Psoas muscle (tissue), 8 donors: ENCODE results near the gene ZNF66. TPM values are rescaled to one million over a fixed set of nuclear protein-coding genes. Genes with fewer than 3 reads are reported as not detected.

Experiments used
- ATAC-seq, 4 donors: fragments of 200-7000 bp; cut with Tn5 transposase; one replicate each; pipeline ENCODE4 v1.9.1; 2020; ENCODE audit warnings: moderate library complexity in 3 of 4, mild to moderate bottlenecking in 2 of 4
- DNase-seq, 2 donors: peaks; one replicate each; pipeline ENCODE4 v3.0.0-alpha.2; 2020
- H3K27ac ChIP-seq: fragments of 200-600 bp; one replicate; pipeline ENCODE4 v1.8.0; 2022
- H3K27me3 ChIP-seq, 3 donors: fragments of 200-600 bp in 1 of 3; one replicate each; pipeline versions ENCODE4 v1.6.1 to v1.8.0; 2013 to 2022; ENCODE audit warnings: low read length in 2 of 3, mild to moderate bottlenecking in 2 of 3, moderate library complexity in 1 of 3; ENCODE audit not compliant: insufficient read depth in 3 of 3
- H3K36me3 ChIP-seq, 2 donors: fragments of 200-600 bp in 1 of 2; one replicate each; pipeline versions ENCODE4 v1.6.1 to v1.8.0; 2013 to 2022; ENCODE audit warnings: low read depth in 1 of 2, mild to moderate bottlenecking in 1 of 2, moderate library complexity in 1 of 2; ENCODE audit not compliant: insufficient read depth in 1 of 2
- H3K4me1 ChIP-seq: fragments of 200-600 bp; one replicate; pipeline ENCODE4 v1.8.0; 2022
- H3K4me3 ChIP-seq: fragments of 200-600 bp; one replicate; pipeline ENCODE4 v1.8.0; 2022; ENCODE audit warnings: mild to moderate bottlenecking
- H3K9me3 ChIP-seq: fragments of 200-600 bp; one replicate; pipeline ENCODE4 v1.8.0; 2022
- WGBS, 3 donors: extraction: QIAGEN DNeasy Blood & Tissue Kit; methylation state at CpG; one replicate each; pipeline versions ENCODE4 v1.1.6 to v1.1.7; 2013; 5-methylcytosine and 5-hydroxymethylcytosine counted together
- intact Hi-C, 2 donors: fragments of 100-400 bp; cut with DNase I; formaldehyde crosslinking; loops; one replicate each; pipeline versions ENCODE4 v1.11.0 to v1.14.2; 2022
- polyA plus RNA-seq, 3 donors: library from polyadenylated mRNA; stranded (reverse); fragments of 200-250 nt; gene quantifications; one replicate each; pipeline ENCODE4 v1.2.3, GENCODE V29; 2013
- total RNA-seq, 4 donors: library from RNA; stranded (reverse); fragmentation: NEBNext Ultra II Directional in 2 of 4; extraction: Animal tissue kit (Norgen Biotek cat#: 25700) in 2 of 4; gene quantifications; one replicate each; pipeline versions ENCODE4 v1.2.1 to v1.2.4, GENCODE V29; 2021 to 2023
- TF ChIP-seq, protein P1 (sequence below): fragments of 200-600 bp; IDR thresholded peaks from one replicate; pipeline ENCODE4 v1.8.0; 2022; ENCODE audit warnings: antibody characterized with exemption
- donor health status: healthy with polysubstance abuse.
- donor health status: DM: no; HTN: no; CAD: no; lungs with moderate emphysema.
- donor health status: Bipolar disorder and iron deficiency.
- donor health status: healthy.
- donor health status: DM: yes; HTN: yes; CAD: no.
- donor health status: DM: no; HTN: no; CAD: no.
- donor health status: DM: no; HTN: no; CAD: no.
- donor health status: DM: yes; HTN: yes; CAD: no.

ZNF66 gene
- total and polyA plus RNA-seq, 7 donors = 0.31 to 3.0 (median 0.59) TPM

GRCh38 chr19:20840371-20840770 is 64.3 kb downstream of the ZNF66 start:
- WGBS, 3 donors = 97 to 99% (median 97%) methylated on average over 3 of the region's 3 CpGs

More at GRCh38 chr19:20840371-20840770, 64.3 kb downstream of the ZNF66 start:
- H3K36me3 ChIP-seq = no peaks in the 10 kb centered on the region
- intact Hi-C loops = no loop called here
- ATAC-seq (no peak), DNase-seq (no peak)
- H3K27me3 ChIP-seq = no peaks in the 10 kb centered on the region
- H3K9me3 ChIP-seq = peaks cover 27% of the 10 kb centered on the region
- TF ChIP-seq, protein P1, sequence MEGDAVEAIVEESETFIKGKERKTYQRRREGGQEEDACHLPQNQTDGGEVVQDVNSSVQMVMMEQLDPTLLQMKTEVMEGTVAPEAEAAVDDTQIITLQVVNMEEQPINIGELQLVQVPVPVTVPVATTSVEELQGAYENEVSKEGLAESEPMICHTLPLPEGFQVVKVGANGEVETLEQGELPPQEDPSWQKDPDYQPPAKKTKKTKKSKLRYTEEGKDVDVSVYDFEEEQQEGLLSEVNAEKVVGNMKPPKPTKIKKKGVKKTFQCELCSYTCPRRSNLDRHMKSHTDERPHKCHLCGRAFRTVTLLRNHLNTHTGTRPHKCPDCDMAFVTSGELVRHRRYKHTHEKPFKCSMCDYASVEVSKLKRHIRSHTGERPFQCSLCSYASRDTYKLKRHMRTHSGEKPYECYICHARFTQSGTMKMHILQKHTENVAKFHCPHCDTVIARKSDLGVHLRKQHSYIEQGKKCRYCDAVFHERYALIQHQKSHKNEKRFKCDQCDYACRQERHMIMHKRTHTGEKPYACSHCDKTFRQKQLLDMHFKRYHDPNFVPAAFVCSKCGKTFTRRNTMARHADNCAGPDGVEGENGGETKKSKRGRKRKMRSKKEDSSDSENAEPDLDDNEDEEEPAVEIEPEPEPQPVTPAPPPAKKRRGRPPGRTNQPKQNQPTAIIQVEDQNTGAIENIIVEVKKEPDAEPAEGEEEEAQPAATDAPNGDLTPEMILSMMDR = no peak
- H3K27ac ChIP-seq = no peak overlapping the region
- H3K4me1 ChIP-seq = no peaks in the 10 kb centered on the region
- H3K4me3 ChIP-seq = no peak overlapping the region

Other genes starting within 250 kb of the ZNF66 start
- 1 to 10 TPM; 2.2 to 4.3 (median 2.8) TPM for gene ZNF737, start 210.5 kb upstream of the ZNF66 start, total RNA-seq
- 1 to 10 TPM in 1 of 3 donors, under 1 TPM in 2; 0.45 to 4.4 (median 0.96) TPM for gene ZNF737, start 210.5 kb upstream of the ZNF66 start, polyA plus RNA-seq
- gene ZNF626, start 114.7 kb upstream of the ZNF66 start, total RNA-seq = 10 to 100 TPM in 1 of 4 donors, 1 to 10 TPM in 3; 7.5 to 12.7 (median 8.2) TPM
- 1 to 10 TPM; 2.4 to 6.8 (median 2.5) TPM for gene ZNF626, start 114.7 kb upstream of the ZNF66 start, polyA plus RNA-seq
- gene ZNF85, start 146.9 kb downstream of the ZNF66 start, total RNA-seq = 1 to 10 TPM in 2 of 4 donors, under 1 TPM in 2; 0.66 to 2.2 (median 0.93) TPM
- under 1 TPM; 0.24 to 0.72 (median 0.51) TPM for gene ZNF85, start 146.9 kb downstream of the ZNF66 start, polyA plus RNA-seq
- gene ZNF430, start 244.4 kb downstream of the ZNF66 start, total RNA-seq = 1 to 10 TPM; 2.5 to 3.9 (median 2.8) TPM
- 1 to 10 TPM in 2 of 3 donors, under 1 TPM in 1; 0.98 to 2.3 (median 1.2) TPM for gene ZNF430, start 244.4 kb downstream of the ZNF66 start, polyA plus RNA-seq